ENCODE results near the gene CTBS. TPM values are rescaled to one million over a fixed set of nuclear protein-coding genes. Genes with fewer than 3 reads are reported as not detected.
A peak's percentile ranks its signal among the peaks of the same experiment; 100 is the strongest.

CTBS gene
- total and polyA plus RNA-seq, 2 of the 13 experiments (the other 11 are each of a cell fraction or from before 2014, with no cell fraction given) = 4.7 to 12.4 TPM

- TF ChIP-seq ZBTB40 (IDR thresholded peaks at IDR 0.05) (no peak), ZBTB40 (CRISPR knock-in tag; IDR thresholded peaks at IDR 0.05) (peak; percentile 33; the same call in 1 of the 2 replicates), IKZF5 (CRISPR knock-in tag; IDR thresholded peaks at IDR 0.05) (no peak), POLR2A (IDR thresholded peaks at IDR 0.05; ENCODE audit: insufficient read depth in 1 of 2, low read depth in 2 of 2, low read length in 2 of 2) (peak; percentile 65 to 90), HINFP (CRISPR knock-in tag; IDR thresholded peaks at IDR 0.05; ENCODE audit: low read depth) (0 out of 2 replicates have a peak, but pooled peaks have one; percentile 30), RXRB (CRISPR knock-in tag; IDR thresholded peaks at IDR 0.05; ENCODE audit: borderline replicate concordance) (peak; percentile 9; the same call in 1 of the 2 replicates), SOX6 (IDR thresholded peaks at IDR 0.05) (no peak), SOX6 (CRISPR knock-in tag; IDR thresholded peaks at IDR 0.05) (peak; percentile 70), ZNF263 (CRISPR knock-in tag; IDR thresholded peaks at IDR 0.05) (no peak), PRMT3 (CRISPR knock-in tag; IDR thresholded peaks at IDR 0.05; ENCODE audit: borderline replicate concordance, low read depth) (peak; percentile 81; the same call in 1 of the 2 replicates), POLR2G (IDR thresholded peaks at IDR 0.05; ENCODE audit: low read depth, low read length) (peak; percentile 92), HNF1B (CRISPR knock-in tag; IDR thresholded peaks at IDR 0.05) (peak; percentile 10; the same call in 1 of the 2 replicates), HNRNPL (IDR thresholded peaks at IDR 0.05; ENCODE audit: low read depth, low read length) (peak; percentile 20; the same call in 1 of the 2 replicates), CREM (IDR thresholded peaks at IDR 0.05) (peak; percentile 41), CREM (CRISPR knock-in tag; IDR thresholded peaks at IDR 0.05) (no peak), ZNF446 (CRISPR knock-in tag; IDR thresholded peaks at IDR 0.05) (no peak)
Measured at GRCh38 chr1:84506002-84506728, 68.1 kb downstream of the CTBS start, which contains the start of the genes GNG5 and SPATA1 (continued).

Data from HepG2 (cell line).